GM19468 (cell line): ENCODE results near the gene SLC24A4.

Experiments
- ATAC-seq: cut with Tn5 transposase; IDR thresholded peaks from one replicate; pipeline ENCODE4 v1.9.1; 2021; ENCODE audit warnings: mild to moderate bottlenecking, moderate library complexity, moderate number of reproducible peaks; ENCODE audit not compliant: unreplicated experiment; ENCODE audit errors: extremely low read depth

Gene SLC24A4

GRCh38 chr14:92360651-92361370 lies 37.8 kb downstream of the SLC24A4 start:
- no peak for ATAC-seq

DNA sequence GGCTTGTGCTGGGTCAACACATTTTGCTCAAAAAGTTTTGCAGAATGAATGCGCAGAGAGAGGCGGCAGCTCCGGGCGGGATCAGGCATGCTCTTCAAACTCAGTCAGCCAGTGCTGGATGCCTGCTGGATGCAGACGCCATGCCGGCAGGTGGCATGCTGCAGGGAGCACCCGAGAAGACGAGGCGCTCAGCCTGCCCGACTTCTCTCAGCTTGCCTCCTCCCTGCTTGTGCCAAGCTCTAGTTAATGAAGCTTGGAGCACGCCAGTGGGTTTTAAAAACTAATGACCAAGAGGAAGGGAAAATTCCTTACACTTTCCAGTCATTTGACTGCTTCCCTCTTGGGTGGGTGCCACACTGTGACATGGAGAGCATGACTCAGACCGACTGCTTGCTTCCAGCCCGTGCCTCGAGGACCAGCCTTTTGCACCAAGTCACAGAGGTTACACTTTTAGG lies 39.8 kb downstream of the SLC24A4 start:
- no peak for ATAC-seq

GRCh38 chr14:92366237-92366636 lies 43.3 kb downstream of the SLC24A4 start:
- no peak for ATAC-seq

- ATAC-seq, result no peak
These were observed 45.0 kb downstream of the SLC24A4 start for GRCh38 chr14:92368001-92368400.

DNA sequence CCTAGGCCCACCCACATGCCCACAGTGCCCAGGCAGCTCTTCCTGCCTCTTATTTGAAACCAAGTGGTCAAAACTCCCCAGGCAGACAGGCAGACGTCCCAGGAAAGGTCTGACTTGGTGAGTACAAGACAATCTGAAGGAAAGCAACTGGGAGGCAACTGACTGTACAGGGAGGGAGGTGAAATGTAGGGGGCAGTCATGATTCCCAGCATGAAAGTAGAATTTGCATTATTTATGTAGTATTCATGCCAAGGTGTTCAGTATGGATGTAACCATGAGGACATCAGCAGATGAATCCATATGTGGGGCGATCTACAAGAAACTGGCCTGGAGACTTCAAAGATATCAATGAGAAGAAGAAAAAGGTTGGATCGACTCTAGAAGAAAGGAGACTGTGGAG lies 46.1 kb downstream of the SLC24A4 start:
- ATAC-seq, result no peak

- no peak for ATAC-seq
These were observed 49.3 kb downstream of the SLC24A4 start for GRCh38 chr14:92372230-92372629.

GRCh38 chr14:92373336-92373735 lies 50.4 kb downstream of the SLC24A4 start:
- ATAC-seq, result no peak

- ATAC-seq, result no peak
These were observed 57.2 kb downstream of the SLC24A4 start for GRCh38 chr14:92380131-92380530.

DNA sequence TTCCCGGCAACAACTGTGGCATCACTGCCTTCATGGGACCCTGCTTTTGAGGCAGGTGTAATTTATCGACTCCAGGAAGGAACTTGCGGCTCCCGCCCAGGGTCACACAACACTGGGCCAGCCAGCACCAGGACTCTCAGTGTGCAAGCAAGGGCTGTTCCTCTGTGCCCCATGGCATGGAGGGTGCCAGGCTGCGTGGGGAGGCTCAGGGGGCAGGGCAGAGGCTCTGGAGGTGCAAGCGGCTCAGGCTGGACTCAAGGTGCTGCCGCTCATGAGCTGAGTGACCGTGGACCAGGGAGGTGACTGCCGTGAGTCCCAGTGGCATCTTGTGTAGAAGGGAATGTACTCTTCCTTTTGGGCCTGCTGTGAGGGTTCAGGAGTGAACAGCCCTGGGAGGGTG lies 57.6 kb downstream of the SLC24A4 start:
- no peak for ATAC-seq

DNA sequence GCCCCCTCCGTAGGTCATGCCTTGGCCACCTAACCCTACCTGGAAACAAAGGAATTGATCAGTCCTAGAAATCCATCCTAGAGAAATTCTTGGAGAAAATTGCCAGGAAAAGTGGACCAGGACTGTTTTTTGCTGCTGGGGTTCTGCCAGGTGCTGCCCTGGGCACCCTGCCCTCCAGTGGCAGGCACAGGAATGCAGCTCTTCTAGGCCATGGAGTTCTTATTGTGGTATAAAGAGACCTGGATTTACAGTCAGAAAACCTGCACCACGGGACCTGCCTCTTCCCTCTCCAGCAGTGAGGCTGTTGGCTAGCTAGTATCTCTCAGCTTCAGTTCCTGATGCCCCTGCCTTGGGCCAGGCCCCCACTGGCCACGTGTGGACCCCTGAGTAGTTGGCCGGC lies 59.7 kb downstream of the SLC24A4 start:
- ATAC-seq, result no peak

DNA sequence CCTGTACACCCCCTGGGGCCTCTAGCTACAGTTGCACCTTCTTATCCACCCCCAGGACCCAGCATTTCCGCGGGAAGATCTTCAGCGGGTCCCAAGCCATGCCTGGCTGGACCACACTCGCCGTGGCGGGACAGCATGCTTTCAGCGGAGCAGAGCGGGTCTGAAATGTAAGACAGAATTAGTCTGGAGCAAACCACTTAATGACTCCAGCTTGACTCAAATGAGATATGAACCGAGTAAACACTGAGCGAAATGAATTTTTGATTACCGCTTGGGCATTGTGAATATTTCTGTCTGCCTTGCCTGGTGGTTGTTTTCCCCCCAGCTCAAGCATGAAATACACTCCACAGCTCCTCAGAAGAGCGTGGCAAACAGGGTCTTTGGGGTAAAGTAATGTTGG lies 60.8 kb downstream of the SLC24A4 start:
- ATAC-seq, result no peak

DNA sequence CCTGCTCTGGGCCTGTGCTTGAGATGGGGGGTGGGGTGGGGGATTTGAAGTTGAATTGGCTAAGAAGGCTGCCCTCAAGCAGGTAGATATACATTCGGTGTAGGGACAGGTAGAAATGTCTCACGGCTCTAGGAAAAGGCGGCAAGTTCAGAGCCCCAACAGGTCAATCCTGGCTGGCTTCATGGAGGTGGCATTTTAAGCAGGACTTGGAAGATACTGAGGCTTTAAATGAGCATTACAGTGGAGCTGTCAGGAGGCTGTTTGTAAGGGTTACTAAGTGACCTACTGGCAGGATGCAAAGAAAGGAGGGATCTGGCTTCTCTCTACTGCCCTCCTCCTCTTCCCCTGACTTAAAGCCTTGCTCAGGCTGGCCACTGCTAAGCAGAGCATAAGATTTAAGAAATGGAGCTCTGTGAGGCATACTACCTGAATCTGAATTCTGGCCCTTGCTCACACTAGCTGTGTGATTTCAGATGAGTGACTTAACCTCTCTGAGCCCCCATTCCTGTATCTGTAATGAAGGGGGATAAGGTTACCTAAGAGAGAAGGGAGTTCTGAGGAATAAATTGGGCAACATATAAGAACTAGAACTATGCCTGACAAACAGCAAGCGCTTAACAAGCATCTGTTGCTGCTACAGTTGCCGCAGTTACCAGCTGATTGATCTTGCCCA lies 61.6 kb downstream of the SLC24A4 start:
- no peak for ATAC-seq

DNA sequence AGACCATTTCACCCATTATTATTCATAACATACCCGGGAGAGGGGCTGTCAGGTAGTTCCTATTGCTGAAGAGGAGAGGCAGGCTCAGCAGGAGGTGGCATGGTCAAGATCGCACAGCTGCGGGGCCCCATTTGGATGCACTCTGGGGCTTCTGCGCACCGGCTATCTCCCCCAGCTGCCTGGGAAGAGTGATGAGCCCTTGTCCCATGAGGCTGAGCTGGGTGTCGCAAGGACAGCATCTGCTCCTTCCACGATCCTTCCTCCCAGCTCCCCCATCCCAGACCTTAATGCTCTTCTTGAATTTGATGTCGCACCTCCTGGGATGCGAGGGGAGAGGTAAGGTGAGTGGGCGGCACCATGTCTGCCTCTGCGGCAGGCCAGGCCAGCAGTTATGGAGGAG lies 62.6 kb downstream of the SLC24A4 start:
- ATAC-seq, result no peak

DNA sequence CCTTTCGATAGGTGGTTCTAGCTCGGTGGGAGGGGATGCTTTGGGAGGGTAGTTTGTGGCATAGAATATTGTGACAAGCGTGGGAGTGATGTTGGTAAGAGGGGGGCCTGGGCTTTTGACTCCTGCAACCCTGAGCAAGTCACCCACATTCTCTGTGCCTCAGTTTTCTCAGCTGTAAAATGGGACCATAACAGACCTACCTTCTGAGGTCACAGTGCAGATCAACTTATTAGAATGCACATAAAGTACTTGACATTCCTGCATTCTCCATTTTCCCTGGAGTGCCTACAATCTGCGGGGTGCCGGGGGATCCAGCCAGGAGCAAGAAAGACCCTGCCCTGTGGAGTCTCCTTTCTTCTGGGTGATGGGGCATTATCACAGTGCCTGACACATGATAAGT lies 63.2 kb downstream of the SLC24A4 start:
- no peak for ATAC-seq

DNA sequence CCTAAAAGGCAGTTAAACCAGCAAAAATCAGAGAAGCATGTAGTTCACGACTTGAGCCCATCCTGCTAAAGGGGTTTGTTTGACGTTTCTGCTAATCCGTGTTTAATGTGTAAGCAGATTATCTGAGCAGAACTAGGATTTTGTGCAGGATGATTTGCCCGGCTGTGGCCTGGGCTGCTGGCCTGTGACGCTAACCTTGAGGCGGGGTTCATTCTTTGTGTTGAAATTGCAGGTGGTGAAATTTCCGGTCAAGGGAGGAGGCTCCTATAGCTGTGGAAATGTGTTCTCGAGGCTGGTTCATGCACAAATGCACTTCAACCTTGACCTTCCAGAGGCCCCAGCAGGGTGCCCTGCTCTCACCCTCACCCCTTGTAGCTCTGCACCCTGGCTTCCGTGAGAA lies 63.7 kb downstream of the SLC24A4 start:
- ATAC-seq, result no peak

DNA sequence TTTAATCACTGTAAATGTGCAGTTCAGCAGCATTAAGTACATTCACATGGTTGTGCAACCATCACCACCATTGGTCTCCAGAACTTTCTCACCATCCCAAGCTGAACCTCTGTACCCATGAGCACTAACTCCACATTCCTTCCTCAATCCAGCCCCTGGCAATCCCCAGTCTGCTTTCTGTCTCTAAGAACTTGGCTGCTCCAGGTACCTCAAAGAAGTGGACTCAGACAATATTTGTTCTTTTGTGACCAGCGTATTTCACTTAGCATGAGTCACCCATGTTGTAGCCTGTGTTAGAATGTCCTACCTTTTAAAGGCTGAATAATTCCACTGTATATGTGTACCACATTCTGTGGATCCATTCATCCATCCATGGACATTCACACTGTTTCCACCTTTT lies 64.6 kb downstream of the SLC24A4 start:
- ATAC-seq, result no peak

- no peak for ATAC-seq
These were observed 66.7 kb downstream of the SLC24A4 start for GRCh38 chr14:92389598-92390158.

- no peak for ATAC-seq
These were observed 68.8 kb downstream of the SLC24A4 start for GRCh38 chr14:92391726-92392125.

- ATAC-seq, result no peak
These were observed 69.7 kb downstream of the SLC24A4 start for GRCh38 chr14:92392711-92393110.

DNA sequence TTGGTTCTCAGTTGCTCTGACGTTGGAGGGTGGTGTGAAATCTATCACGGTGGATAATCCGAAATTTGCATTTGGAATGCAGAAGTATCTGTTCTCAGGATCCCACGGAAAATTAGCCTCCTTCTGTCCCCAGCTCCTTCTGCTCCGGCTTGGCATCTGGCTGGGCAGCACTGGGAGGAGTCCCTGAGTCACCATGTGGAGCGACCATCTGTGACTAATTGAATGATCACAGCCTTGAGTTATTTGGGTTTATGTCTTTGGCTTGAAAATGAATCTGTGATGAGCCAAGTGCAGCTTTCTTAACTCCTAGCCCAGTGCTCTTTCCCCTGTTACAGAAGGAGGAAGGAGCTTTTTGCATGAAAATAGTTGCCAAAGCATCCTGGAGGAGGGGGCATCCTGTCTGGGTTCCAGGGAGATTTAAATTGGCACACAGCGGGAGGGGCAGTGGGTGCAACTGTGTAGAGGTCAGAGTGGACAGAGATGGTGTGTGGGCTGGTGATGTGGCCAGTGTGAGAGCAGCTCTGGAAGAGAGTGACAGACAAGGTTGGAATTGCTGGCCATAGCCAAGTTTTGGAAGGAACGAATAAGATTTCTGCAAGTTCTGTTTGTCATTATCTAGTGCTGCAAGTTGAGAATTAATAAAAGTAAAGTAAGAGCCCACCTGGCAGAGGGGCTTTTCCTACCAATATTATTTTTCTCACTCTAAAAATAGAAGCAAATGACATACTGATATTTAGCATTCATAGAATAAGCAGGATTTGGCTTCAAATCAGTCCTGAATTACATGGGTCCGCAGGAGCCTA lies 74.4 kb downstream of the SLC24A4 start:
- ATAC-seq, result no peak
